OCI-M1 (cell line): ENCODE data around the gene MPP3.
A peak's percentile ranks its signal among the peaks of the same experiment; 100 is the strongest.
"Not testable (repeated sequence)": the region's sequence is repeated elsewhere in the genome, so short reads cannot be mapped to it uniquely, and the experiment has no call there.

Source experiments
- DNase-seq: peaks from one replicate; lab custom pipeline; 2025; lab: John Stamatoyannopoulos, UW

Gene MPP3

DNA sequence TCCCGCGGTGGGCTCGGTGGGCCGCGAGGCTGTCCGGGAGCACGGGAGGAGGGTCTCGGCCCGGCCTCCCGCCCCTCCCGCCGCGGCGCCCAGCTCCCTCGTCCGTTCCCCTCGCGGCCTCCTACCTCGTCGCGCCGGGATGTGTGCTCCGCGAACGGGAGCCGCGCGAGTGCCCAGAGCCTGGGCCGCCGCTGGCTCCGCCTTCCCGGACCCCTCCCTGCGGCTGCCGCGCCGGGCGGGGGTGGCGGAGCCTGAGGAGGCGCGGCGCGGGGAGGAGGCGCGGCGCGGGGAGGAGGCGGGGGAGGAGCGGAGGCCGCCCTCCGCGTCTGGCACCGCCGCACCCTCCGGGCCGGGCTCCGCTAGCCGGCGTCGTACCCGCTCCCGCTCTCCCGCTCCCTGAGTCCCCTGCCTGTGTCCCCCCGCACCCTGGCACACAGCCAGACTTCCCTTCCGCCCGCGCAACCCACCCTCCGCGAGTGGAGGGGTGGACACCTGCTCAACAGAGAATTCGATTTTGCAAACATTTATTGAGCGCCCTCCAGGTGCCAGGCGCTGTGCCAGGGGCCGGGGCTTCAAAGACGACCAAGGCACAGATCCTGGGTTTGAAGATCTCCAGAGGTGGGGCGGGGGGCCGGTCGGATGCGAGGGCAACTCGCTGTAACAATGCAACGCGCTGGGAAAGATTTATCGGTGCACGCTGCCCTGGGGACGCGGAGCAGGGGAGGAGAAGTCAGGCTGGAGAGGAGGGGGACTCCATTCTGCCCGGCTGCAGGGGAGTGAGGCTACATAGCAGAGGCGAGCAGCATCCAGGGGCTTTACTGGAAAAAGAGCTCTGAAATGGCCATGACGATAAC lies at the start of gene MPP3:
Gene MPP3 (minus strand): TSS at position 171 of the 854 bp plus-strand sequence. CDS start 1,240 bp downstream, outside the sequence.
- peak; percentile 75 for DNase-seq

- no peak for DNase-seq
Measured at GRCh38 chr17:43881758-43882505, 49.0 kb upstream of the MPP3 start.

DNA sequence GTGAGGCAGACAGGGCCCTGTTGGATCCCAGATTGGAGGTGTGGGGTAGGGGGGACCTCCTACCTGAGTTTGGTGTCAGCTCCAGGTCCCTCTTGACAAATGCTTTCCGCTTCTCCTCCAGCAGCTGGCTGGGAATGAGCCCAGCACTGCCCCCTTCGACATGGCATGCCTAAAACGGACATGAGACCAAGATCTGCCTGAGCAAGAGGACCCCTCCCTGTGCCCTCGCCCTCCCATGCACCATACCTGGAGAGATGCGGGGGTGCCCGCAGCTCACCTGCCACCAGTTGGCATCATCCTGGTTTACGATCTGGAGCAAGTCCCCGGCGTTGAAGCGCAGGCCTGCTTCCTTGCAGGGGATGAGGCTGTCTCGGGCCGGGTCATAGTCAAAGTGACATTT lies 48.2 kb upstream of the MPP3 start:
- DNase-seq = no peak

DNA sequence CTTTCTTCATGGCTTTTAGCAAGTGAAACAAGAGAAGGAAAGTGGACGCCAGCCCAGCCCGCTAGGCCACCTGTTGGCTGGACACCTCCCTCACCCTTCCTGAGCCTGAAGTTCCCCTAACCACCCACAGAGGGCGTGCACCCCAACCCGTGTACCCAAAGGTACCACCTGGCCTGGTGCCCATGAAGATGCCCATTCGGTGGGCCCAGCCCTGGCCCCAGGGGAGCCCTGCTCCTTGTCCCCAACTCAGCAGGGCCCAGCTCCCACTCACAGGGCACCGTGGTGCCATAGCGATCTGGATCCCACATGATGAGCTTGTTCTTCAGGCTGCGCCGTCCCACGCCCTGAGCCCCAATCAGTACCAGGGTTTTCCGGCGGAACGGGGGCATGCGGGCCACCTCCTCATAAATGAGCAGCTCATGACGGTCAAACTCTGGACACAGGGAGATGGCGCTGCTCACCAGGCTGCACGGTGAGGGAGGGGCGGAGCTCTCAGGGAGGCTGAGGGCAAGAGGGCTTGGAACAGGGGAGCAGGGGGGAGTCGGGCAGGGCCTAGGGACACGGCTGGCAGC lies 47.6 kb upstream of the MPP3 start:
- peak; percentile 55 for DNase-seq

DNA sequence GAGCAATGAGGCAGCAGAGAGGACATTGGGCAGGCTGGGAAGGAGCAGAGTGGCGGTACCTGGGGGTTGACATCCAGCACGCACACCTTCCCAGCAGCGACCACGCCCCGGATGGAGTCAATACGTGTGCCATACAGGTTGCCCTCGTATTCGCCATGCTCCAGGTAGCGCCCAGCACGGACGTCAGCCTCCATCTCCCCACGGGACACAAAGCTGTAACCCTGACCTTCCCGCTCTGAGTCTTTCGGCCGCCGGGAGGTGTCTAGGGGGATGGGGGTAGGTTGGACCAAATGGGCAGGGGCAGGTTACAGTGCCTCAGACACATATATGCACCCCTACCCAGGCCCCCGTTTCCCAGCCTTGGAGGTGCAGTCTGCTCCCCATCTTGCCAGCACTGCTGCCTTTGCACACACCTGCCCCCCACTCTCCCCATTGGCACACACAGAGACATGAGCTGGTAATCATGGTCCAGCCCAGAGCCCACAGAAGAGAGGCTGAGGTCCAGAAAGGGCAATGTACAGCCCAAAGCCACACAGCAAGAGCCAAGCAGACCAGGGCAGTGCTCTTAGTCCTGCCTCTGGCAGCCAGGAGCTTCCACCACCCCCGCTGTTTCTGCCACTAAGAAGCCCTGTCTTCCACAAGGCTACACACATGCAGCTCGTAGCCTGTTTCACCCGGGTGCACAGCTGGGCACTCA lies 46.9 kb upstream of the MPP3 start:
- DNase-seq = no peak

DNA sequence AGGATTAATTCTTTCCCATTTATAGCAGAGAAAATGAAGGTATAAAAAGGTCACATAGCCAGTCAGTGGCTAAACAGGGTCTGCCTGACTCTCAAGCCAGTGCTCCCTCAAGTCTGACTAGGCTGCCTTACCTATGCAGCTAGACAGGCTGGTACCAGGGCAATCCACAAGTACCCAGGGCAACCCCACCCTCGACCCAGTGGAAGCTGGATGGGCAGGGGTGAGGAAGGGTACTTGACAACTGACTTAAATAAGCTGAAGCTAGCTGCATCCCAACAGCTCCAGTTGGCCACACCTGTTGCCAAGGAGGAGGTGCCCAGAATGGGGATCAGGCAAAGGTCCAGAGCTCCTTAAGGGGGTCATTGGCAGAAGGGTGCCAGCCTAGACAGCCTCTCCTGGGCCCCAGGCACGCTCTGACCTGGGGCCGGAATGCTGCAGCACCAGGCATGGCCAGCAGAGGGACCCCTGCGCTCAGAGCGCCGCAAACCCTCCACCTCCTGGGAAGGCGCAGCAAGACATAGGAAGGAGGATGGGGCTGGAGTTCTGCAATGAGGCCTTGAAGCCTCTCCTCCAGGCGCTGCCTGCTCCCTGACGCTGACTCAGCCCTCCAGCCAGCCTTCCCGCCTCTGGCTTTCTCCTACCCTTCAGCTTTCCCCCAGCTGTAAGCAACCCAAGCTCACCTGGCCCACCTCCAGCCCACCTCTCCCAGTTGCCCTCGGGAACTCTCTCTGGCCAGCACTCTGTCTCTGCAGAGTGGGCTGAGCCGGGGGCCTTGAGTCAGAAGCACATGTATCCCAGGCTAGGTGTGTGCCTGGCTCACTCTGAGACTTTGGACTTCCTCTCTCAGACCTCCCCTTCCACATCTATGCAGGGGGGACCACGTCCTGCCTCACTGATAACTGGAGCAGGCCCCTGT lies 45.6 kb upstream of the MPP3 start:
- peak; percentile 85 for DNase-seq

GRCh38 chr17:43877451-43878155 lies 44.7 kb upstream of the MPP3 start:
- DNase-seq = no peak

GRCh38 chr17:43877031-43877430 lies 44.1 kb upstream of the MPP3 start:
- no peak for DNase-seq

- DNase-seq = no peak
Measured at GRCh38 chr17:43875476-43876147, 42.7 kb upstream of the MPP3 start.

DNA sequence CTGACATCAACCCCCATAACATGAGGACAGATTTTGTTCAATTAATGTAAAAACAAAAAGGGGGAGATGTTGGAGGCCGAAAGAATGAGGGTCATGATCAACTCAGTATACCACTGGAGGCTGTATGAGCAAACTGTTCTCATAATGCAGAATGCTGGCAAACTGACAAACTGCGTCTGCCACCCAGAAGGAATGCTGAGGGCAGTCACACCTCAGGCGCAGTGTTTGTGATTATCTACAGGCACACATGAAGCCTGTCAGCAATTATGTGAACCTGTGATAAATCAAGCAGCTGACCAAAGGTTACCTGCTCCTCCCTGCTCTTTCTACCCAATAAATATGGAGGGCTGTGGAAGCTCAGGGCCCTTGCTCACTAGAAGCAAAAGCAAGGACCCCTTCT lies 41.3 kb upstream of the MPP3 start:
- DNase-seq = no peak

- DNase-seq = no peak
Measured at GRCh38 chr17:43873815-43874214, 40.9 kb upstream of the MPP3 start.

GRCh38 chr17:43873091-43873490 lies 40.1 kb upstream of the MPP3 start:
- DNase-seq = no peak

DNA sequence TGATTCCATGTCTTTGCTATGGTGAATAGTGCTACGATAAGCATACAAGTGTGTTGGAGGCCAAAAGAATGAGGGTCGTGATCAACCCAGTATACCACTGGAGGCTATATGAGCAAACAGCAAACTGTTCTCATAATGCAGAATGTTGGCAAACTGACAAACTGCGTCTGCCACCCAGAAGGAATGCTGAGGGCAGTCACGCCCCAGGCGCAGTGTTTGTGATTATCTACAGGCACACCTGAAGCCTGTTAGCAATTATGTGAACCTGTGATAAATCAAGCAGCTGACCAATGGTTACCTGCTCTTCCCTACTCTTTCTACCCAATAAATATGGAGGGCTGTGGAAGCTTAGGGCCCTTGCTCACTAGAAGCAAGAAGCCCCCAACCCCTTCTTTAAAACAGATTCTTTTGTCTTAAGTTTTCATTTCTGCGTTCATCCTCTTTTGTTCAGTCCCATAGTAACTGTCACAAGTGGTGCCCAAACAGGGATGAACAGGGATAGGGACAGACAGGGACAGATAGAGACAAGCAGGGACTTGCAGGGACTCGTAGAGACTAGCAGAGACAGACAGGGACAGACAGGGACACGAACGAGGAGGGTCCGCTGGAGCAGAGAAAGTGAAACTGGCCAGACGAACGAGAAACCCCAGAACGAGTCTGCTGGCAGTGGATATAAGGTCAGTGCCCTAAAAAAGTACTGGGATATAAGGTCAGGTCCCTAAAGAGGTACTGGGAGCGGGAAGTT lies 39.2 kb upstream of the MPP3 start:
- no peak for DNase-seq

DNA sequence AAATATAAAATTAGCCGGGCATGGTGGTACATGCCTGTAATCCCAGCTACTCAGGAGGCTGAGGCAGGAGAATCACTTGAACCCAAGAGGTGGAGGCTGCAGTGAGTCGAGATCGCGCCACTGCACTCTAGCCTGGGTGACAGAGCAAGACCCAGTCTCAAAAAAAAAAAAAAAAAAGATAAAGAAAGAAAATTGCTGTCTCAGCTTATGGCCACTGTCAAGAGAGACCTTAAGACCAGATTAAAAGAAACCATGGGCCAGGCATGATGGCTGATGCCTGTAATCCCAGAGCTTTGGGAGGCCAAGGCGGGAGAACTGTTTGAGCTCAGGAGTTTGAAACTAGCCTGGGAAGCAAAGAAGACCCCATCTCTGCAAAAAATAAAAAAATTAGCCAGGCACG lies 36.1 kb upstream of the MPP3 start:
- DNase-seq = not testable (repeated sequence)

GRCh38 chr17:43868226-43868994 lies 35.5 kb upstream of the MPP3 start:
- DNase-seq = no peak

GRCh38 chr17:43864161-43864984 lies 31.4 kb upstream of the MPP3 start:
- DNase-seq = no peak

DNA sequence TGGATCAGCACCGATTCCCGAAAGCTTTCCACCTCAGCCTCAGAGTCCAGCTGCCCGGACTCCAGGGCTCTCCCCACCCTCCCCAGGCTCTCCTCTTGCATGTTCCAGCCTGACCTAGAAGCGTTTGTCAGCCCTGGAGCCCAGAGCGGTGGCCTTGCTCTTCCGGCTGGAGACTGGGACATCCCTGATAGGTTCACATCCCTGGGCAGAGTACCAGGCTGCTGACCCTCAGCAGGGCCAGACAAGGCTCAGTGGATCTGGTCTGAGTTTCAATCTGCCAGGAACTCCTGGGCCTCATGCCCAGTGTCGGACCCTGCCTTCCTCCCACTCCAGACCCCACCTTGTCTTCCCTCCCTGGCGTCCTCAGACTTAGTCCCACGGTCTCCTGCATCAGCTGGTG lies 29.0 kb upstream of the MPP3 start:
- DNase-seq = no peak
